Spleen (tissue), 11 donors: Measurements from ENCODE around the gene SLC38A3. TPM values are rescaled to one million over a fixed set of nuclear protein-coding genes. Genes with fewer than 3 reads are reported as not detected.

Source experiments
- DNase-seq: peaks from one replicate; pipeline ENCODE4 v3.0.0-alpha.2; 2020
- H3K27ac ChIP-seq, 8 donors: fragments of 200-600 bp; sonication (generic) in 7 of 8; 1 replicate in 4 of 8; 2 replicates in 4 of 8; pipeline versions ENCODE4 v1.5.0 to v1.8.0; 2016 to 2021; ENCODE audit warnings: inconsistent platforms in 4 of 8, mild to moderate bottlenecking in 4 of 8, moderate library complexity in 1 of 8
- H3K27me3 ChIP-seq, 7 donors: fragments of 200-600 bp; sonication (generic) in 6 of 7; replicated peaks in 1 of 7; 1 replicate in 4 of 7; 2 replicates in 3 of 7; pipeline versions ENCODE4 v1.5.0 to v1.8.0; 2016 to 2021; ENCODE audit warnings: inconsistent platforms in 3 of 7, mild to moderate bottlenecking in 1 of 7
- H3K36me3 ChIP-seq, 6 donors: fragments of 200-600 bp; sonication (generic) in 5 of 6; 1 replicate in 4 of 6; 2 replicates in 2 of 6; pipeline versions ENCODE4 v1.5.0 to v1.8.0; 2016 to 2021; ENCODE audit warnings: inconsistent platforms in 2 of 6
- H3K4me1 ChIP-seq, 6 donors: fragments of 200-600 bp; sonication (generic) in 5 of 6; 1 replicate in 3 of 6; 2 replicates in 3 of 6; pipeline versions ENCODE4 v1.5.0 to v1.8.0; 2016 to 2021; ENCODE audit warnings: inconsistent platforms in 3 of 6
- H3K4me3 ChIP-seq, 8 donors: fragments of 200-600 bp; sonication (generic) in 7 of 8; 1 replicate in 4 of 8; 2 replicates in 4 of 8; pipeline versions ENCODE4 v1.5.0 to v1.8.0; 2016 to 2021; ENCODE audit warnings: inconsistent platforms in 4 of 8, mild to moderate bottlenecking in 4 of 8, moderate library complexity in 2 of 8
- H3K9me3 ChIP-seq, 8 donors: fragments of 200-600 bp; sonication (generic) in 7 of 8; 1 replicate in 4 of 8; 2 replicates in 4 of 8; pipeline versions ENCODE4 v1.5.0 to v1.8.0; 2016 to 2021; ENCODE audit warnings: inconsistent platforms in 4 of 8
- POLR2A ChIP-seq, 3 donors: fragments of 450-650 bp; IDR thresholded peaks; one replicate each; pipeline ENCODE4 v1.5.1; 2017; ENCODE audit warnings: antibody characterized with exemption in 3 of 3, mild to moderate bottlenecking in 1 of 3
- POLR2AphosphoS5 ChIP-seq, 3 donors: sonication (generic); formaldehyde crosslinking; IDR thresholded peaks; one replicate each; pipeline ENCODE4 v1.5.1; 2017; ENCODE audit warnings: antibody characterized with exemption in 3 of 3
- WGBS, 5 donors: extraction: QIAGEN DNeasy Blood & Tissue Kit in 3 of 5; methylation state at CpG; one replicate each; pipeline versions ENCODE4 v1.1.5 to v1.1.7; 2013 to 2018; 5-methylcytosine and 5-hydroxymethylcytosine counted together
- intact Hi-C: fragments of 100-400 bp; cut with DNase I; formaldehyde crosslinking; loops from one replicate; pipeline ENCODE4 v1.15.0; 2023; ENCODE audit warnings: low total_unique reads
- polyA plus RNA-seq, 3 donors: library from polyadenylated mRNA; stranded (reverse); fragments of 200-250 nt; gene quantifications; one replicate each; pipeline ENCODE4 v1.2.1, GENCODE V29; 2013
- total RNA-seq, 7 donors: library from RNA; depleted of rRNA in 3 of 7; stranded (reverse); fragments of >200 nt in 3 of 7; fragmentation: NEBNext Ultra II Directional in 4 of 7; extraction: Animal tissue kit (Norgen Biotek cat#: 25700) in 4 of 7; gene quantifications; one replicate each; pipeline versions ENCODE4 v1.1.0 to v1.2.1, GENCODE V29; 2016 to 2021
- TF ChIP-seq, protein P1 (sequence below), 11 experiments: fragments of 200-600 bp in 7 of 11; fragments of 450-650 bp in 4 of 11; sonication (generic) in 4 of 11; IDR thresholded peaks in 8 of 11; conservative IDR thresholded peaks in 3 of 11; 1 replicate in 7 of 11; 2 replicates in 4 of 11; pipeline versions ENCODE4 v1.4.0 to v1.8.0; 2016 to 2021; ENCODE audit warnings: antibody characterized with exemption in 11 of 11, inconsistent platforms in 4 of 11, mild to moderate bottlenecking in 1 of 11
- donor health status: healthy with polysubstance abuse.
- donor health status: DM: no; HTN: no; CAD: no; lungs with moderate emphysema.
- donor health status: DM: no; HTN: no; CAD: no.
- donor health status: Bipolar disorder and iron deficiency.
- donor health status: healthy.
- donor health status: DM: no; HTN: no; CAD: no.
- donor health status: DM: yes; HTN: yes; CAD: no.

SLC38A3 gene
- total and polyA plus RNA-seq, 10 donors: 0.02 to 0.07 TPM; not detected in 8

GRCh38 chr3:50164481-50164880 is 40.6 kb upstream of the SLC38A3 start:
- TF ChIP-seq, protein P1, sequence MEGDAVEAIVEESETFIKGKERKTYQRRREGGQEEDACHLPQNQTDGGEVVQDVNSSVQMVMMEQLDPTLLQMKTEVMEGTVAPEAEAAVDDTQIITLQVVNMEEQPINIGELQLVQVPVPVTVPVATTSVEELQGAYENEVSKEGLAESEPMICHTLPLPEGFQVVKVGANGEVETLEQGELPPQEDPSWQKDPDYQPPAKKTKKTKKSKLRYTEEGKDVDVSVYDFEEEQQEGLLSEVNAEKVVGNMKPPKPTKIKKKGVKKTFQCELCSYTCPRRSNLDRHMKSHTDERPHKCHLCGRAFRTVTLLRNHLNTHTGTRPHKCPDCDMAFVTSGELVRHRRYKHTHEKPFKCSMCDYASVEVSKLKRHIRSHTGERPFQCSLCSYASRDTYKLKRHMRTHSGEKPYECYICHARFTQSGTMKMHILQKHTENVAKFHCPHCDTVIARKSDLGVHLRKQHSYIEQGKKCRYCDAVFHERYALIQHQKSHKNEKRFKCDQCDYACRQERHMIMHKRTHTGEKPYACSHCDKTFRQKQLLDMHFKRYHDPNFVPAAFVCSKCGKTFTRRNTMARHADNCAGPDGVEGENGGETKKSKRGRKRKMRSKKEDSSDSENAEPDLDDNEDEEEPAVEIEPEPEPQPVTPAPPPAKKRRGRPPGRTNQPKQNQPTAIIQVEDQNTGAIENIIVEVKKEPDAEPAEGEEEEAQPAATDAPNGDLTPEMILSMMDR (IDR thresholded peaks at IDR 0.05 in 8 of 11, conservative IDR thresholded peaks at IDR 0.05 in 3 of 11): no peak
- TF ChIP-seq POLR2A (IDR thresholded peaks at IDR 0.05): no peak
- TF ChIP-seq POLR2AphosphoS5 (IDR thresholded peaks at IDR 0.05): no peak
- H3K4me3 ChIP-seq: no peak overlapping the region
- DNase-seq: no peak
- WGBS, 5 donors: 53 to 68% (median 57%) methylated on average over 1 of the region's 1 CpG
- H3K36me3 ChIP-seq: no peaks in the 10 kb centered on the region
- H3K9me3 ChIP-seq: no peaks in the 10 kb centered on the region
- H3K4me1 ChIP-seq: peaks cover 26 to 100% (median 79%) of the 10 kb centered on the region in 6 donors
- H3K27me3 ChIP-seq: no peaks in the 10 kb centered on the region
- H3K27ac ChIP-seq: peak overlapping the region in 5 of 8 donors; percentile 73 to 82 (median 77)
- intact Hi-C loops: no loop called here

GRCh38 chr3:50164984-50165909 is 39.8 kb upstream of the SLC38A3 start:
- Histone ChIP-seq H3K27me3 (no peaks in the 10 kb centered on the region), H3K27ac (peak overlapping the region in 7 of 8 donors; percentile 35 to 82 (median 74)), H3K9me3 (no peaks in the 10 kb centered on the region), H3K4me1 (peaks cover 26 to 100% (median 82%) of the 10 kb centered on the region in 6 donors), H3K4me3 (peak overlapping the region in 1 of 8 donors; percentile 15), H3K36me3 (no peaks in the 10 kb centered on the region)
- TF ChIP-seq POLR2A (IDR thresholded peaks at IDR 0.05): no peak
- peak in 1 of 3 donors; percentile 40 for TF ChIP-seq POLR2AphosphoS5 (IDR thresholded peaks at IDR 0.05)
- intact Hi-C loops: no loop called here
- WGBS, 5 donors: 39 to 78% (median 61%) methylated on average over 4 to 7 of the region's 7 CpGs
- DNase-seq: no peak

- DNase-seq: no peak
- H3K9me3 ChIP-seq: no peaks in the 10 kb centered on the region
- intact Hi-C loops: no loop called here
- H3K27ac ChIP-seq: peak overlapping the region; percentile 35 to 82 (median 74)
- H3K36me3 ChIP-seq: no peaks in the 10 kb centered on the region
- H3K27me3 ChIP-seq: no peaks in the 10 kb centered on the region
- H3K4me3 ChIP-seq: peak overlapping the region in 1 of 8 donors; percentile 15
- TF ChIP-seq POLR2A (IDR thresholded peaks at IDR 0.05) (no peak), POLR2AphosphoS5 (IDR thresholded peaks at IDR 0.05) (peak in 1 of 3 donors; percentile 50)
- TF ChIP-seq, protein P1 (IDR thresholded peaks at IDR 0.05 in 8 of 11, conservative IDR thresholded peaks at IDR 0.05 in 3 of 11): no peak
- H3K4me1 ChIP-seq: peaks cover 26 to 100% (median 80%) of the 10 kb centered on the region in 6 donors
- 28 to 36% (median 34%) methylated on average over 12 to 15 of the region's 15 CpGs for WGBS, 5 donors
Observed at GRCh38 chr3:50165910-50166538, 39.0 kb upstream of the SLC38A3 start.

DNA sequence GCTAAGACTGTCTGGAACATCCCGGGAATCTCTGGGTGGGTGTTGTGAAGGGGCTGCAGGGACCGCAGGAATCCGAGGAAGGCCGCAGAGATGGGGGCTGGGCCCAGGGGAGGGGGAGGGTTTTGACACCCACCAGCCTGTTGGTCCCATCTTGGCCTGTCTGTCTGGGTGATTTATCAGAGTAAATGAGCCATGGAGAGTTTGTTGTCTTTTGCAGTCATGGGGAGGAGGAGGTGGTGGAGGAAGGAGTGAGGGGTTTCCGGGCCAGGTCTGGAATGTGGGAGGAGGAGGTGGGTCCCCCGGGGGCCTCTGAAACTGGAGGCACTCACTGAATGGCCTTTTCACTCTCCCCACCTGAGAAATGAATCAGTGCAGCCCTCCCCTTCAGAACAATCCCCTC is 38.5 kb upstream of the SLC38A3 start:
- H3K27me3 ChIP-seq: no peaks in the 10 kb centered on the region
- TF ChIP-seq POLR2AphosphoS5 (IDR thresholded peaks at IDR 0.05): no peak
- peaks cover 23 to 100% (median 80%) of the 10 kb centered on the region in 6 donors for H3K4me1 ChIP-seq
- H3K9me3 ChIP-seq: no peaks in the 10 kb centered on the region
- peak overlapping the region; percentile 21 to 82 (median 74) for H3K27ac ChIP-seq
- no peaks in the 10 kb centered on the region for H3K36me3 ChIP-seq
- peak overlapping the region in 1 of 8 donors; percentile 15 for H3K4me3 ChIP-seq
- WGBS, 5 donors: 41 to 72% (median 59%) methylated on average over 6 of the region's 6 CpGs
- DNase-seq: no peak
- intact Hi-C loops: no loop called here
